ENCODE data around the gene OR8B12. TPM values are rescaled to one million over a fixed set of nuclear protein-coding genes. Genes with fewer than 3 reads are reported as not detected.

OR8B12 gene
- total RNA-seq, 3 donors from 2014 or later (not counting 1 experiment from before 2014, with no cell fraction given), result not detected

DNA sequence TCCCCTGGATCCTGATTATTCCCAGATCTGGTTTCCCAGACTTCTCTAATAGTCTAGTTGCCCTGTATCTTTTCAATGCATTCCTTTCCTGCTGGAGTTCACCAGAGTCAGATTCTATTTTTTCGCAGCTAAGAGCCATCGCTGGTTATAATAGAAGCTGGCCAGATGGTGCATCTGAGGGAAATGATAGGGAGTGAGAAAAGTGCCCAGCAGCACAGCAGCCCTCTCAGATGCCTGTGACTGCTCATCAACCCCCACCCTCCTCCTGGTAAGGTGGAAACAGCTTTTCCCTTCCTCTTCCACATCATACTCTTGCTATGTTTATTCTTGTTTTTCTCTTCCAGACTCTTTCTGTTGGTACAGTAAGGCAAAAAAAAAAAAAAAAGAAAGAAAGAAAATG lies 39.1 kb upstream of the OR8B12 start:
- TF ChIP-seq, protein P1, sequence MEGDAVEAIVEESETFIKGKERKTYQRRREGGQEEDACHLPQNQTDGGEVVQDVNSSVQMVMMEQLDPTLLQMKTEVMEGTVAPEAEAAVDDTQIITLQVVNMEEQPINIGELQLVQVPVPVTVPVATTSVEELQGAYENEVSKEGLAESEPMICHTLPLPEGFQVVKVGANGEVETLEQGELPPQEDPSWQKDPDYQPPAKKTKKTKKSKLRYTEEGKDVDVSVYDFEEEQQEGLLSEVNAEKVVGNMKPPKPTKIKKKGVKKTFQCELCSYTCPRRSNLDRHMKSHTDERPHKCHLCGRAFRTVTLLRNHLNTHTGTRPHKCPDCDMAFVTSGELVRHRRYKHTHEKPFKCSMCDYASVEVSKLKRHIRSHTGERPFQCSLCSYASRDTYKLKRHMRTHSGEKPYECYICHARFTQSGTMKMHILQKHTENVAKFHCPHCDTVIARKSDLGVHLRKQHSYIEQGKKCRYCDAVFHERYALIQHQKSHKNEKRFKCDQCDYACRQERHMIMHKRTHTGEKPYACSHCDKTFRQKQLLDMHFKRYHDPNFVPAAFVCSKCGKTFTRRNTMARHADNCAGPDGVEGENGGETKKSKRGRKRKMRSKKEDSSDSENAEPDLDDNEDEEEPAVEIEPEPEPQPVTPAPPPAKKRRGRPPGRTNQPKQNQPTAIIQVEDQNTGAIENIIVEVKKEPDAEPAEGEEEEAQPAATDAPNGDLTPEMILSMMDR (IDR thresholded peaks at IDR 0.05), result no peak
- Mint-ChIP-seq H3K27me3 (ENCODE audit: low read depth in 2 of 2) (peaks cover 10 to 14% of the 10 kb centered on the region in 2 donors), H3K36me3 (no peaks in the 10 kb centered on the region), H3K4me3 (no peak overlapping the region), H3K9me3 (no peaks in the 10 kb centered on the region), H3K27ac (no peak overlapping the region), H3K4me1 (no peaks in the 10 kb centered on the region)
- no peaks in the 10 kb centered on the region for H3K9me3 ChIP-seq (ENCODE audit: control insufficient read depth, insufficient read depth, low read length)
- whole genome bisulfite sequencing (ENCODE audit: insufficient coverage), result 65% methylated on average over 2 of the region's 2 CpGs
- H3K27me3 ChIP-seq (ENCODE audit: control insufficient read depth, insufficient read depth, low read length), result peaks cover 6% of the 10 kb centered on the region
- H3K4me1 ChIP-seq (ENCODE audit: control insufficient read depth, insufficient read depth, low read length), result no peaks in the 10 kb centered on the region
- ATAC-seq (no peak), DNase-seq (no peak)
- H3K4me3 ChIP-seq (ENCODE audit: low read length), result no peak overlapping the region
- H3K27ac ChIP-seq (ENCODE audit: low read length), result no peak overlapping the region
- intact Hi-C loops (cut with micrococcal nuclease), result no loop called here
- H3K36me3 ChIP-seq (ENCODE audit: control insufficient read depth, insufficient read depth, low read length), result no peaks in the 10 kb centered on the region

DNA sequence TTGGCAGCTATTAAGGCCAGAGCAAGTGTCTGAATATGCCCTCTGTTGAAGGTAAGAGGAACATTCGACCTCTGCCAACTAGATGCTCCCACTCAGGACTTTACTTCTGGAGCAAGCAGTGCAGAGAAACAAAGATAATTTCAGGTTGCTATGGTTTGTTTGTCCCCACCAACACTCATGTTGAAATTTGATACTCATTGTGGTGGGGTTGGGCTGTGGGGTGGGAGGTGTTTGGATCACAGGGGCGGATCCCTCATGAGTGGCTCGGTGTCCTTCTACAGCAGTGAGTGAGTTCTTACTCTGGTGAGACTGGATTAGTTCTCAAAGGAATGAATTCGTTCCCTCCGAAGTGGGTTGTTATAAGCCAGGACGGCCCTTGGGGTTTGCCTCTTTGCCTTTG lies 38.4 kb upstream of the OR8B12 start:
- 86% methylated on average over 6 of the region's 6 CpGs for WGBS (ENCODE audit: insufficient coverage)

DNA sequence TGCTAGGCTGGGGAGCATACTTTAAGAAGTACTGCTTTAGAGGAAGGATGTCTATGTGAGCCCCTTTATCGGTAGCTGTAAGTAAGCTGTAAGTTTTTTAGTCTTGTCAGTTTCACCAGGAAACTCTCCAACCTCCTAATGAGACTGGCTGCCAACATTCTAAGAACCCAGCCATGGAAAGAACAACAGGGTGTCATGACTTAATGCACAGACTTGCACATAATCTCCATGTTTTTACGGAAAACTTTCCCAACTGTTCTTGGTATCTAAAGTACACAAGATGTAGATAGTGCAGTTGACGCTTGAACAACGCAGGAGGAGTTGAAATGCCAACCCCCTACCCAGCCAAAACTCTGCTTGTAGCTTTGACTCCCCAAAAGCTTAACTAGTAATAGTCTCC lies 35.3 kb upstream of the OR8B12 start:
- no peaks in the 10 kb centered on the region for H3K27me3 ChIP-seq (ENCODE audit: control insufficient read depth, insufficient read depth, low read length)
- no peaks in the 10 kb centered on the region for H3K9me3 ChIP-seq (ENCODE audit: control insufficient read depth, insufficient read depth, low read length)
- Mint-ChIP-seq H3K4me1 (no peaks in the 10 kb centered on the region), H3K27me3 (ENCODE audit: low read depth in 2 of 2) (peaks cover 2 to 16% of the 10 kb centered on the region in 2 donors), H3K4me3 (no peak overlapping the region), H3K27ac (no peak overlapping the region), H3K36me3 (no peaks in the 10 kb centered on the region), H3K9me3 (no peaks in the 10 kb centered on the region)
- DNase-seq, result no peak
- H3K36me3 ChIP-seq (ENCODE audit: control insufficient read depth, insufficient read depth, low read length), result no peaks in the 10 kb centered on the region
- no peak for ATAC-seq
- no peak overlapping the region for H3K27ac ChIP-seq (ENCODE audit: low read length)
- TF ChIP-seq, protein P1 (IDR thresholded peaks at IDR 0.05), result no peak
- 81% methylated on average over 4 of the region's 4 CpGs for WGBS (ENCODE audit: insufficient coverage)
- H3K4me3 ChIP-seq (ENCODE audit: low read length), result no peak overlapping the region
- no peaks in the 10 kb centered on the region for H3K4me1 ChIP-seq (ENCODE audit: control insufficient read depth, insufficient read depth, low read length)
- intact Hi-C loops (cut with micrococcal nuclease), result no loop called here

More for the DNA sequence above, 38.4 kb upstream of the OR8B12 start:
- H3K27ac Mint-ChIP-seq, result no peak overlapping the region
- H3K4me1 ChIP-seq (ENCODE audit: control insufficient read depth, insufficient read depth, low read length), result no peaks in the 10 kb centered on the region
- DNase-seq (no peak), ATAC-seq (no peak)
- H3K9me3 ChIP-seq (ENCODE audit: control insufficient read depth, insufficient read depth, low read length), result no peaks in the 10 kb centered on the region
- H3K36me3 ChIP-seq (ENCODE audit: control insufficient read depth, insufficient read depth, low read length), result no peaks in the 10 kb centered on the region
- no peak overlapping the region for H3K27ac ChIP-seq (ENCODE audit: low read length)
- no peak overlapping the region for H3K4me3 Mint-ChIP-seq
- peaks cover 4% of the 10 kb centered on the region for H3K27me3 ChIP-seq (ENCODE audit: control insufficient read depth, insufficient read depth, low read length)
- intact Hi-C loops (cut with micrococcal nuclease), result no loop called here
- H3K4me1 Mint-ChIP-seq, result no peaks in the 10 kb centered on the region
- H3K4me3 ChIP-seq (ENCODE audit: low read length), result no peak overlapping the region
- H3K27me3 Mint-ChIP-seq (ENCODE audit: low read depth in 2 of 2), result peaks cover 5 to 6% of the 10 kb centered on the region in 2 donors
- TF ChIP-seq, protein P1 (IDR thresholded peaks at IDR 0.05), result no peak
- H3K36me3 Mint-ChIP-seq, result no peaks in the 10 kb centered on the region
- H3K9me3 Mint-ChIP-seq, result no peaks in the 10 kb centered on the region

DNA sequence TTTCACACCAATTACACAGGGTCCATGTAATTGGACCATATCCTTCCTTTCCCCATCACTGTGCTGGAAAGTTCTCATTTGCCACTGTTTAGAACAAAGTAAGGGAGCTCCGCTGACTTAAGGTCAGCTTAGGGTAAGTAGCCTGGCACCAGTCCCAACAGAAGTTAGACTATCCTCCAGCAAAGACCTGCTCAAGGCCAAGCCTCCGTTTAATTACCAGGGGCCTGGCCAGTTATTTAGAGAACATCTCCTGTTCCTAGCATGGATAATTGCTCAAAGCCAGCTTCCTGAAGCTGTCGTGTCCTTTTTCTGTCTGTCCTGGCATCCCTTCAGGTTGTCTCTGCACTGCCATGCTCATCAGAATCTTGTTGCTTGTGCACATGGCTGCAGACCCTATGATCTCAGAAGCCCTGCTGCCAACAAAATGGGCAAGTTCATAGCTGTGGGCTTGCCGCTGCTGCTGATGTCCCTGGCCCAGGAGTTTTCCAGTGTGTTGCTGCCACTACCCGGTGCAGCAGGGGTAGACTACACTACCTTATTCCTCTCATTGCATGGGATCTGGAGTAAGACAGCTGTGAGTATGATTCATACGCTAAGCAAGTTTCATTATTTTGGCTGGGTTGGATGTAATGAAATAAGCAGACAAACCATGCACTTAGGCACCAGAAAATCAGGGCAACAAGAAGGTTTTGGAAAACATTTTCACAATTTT lies 34.4 kb upstream of the OR8B12 start:
- Histone ChIP-seq H3K36me3 (ENCODE audit: control insufficient read depth, insufficient read depth, low read length) (no peaks in the 10 kb centered on the region), H3K4me1 (ENCODE audit: control insufficient read depth, insufficient read depth, low read length) (no peaks in the 10 kb centered on the region), H3K4me3 (ENCODE audit: low read length) (no peak overlapping the region), H3K27ac (ENCODE audit: low read length) (no peak overlapping the region), H3K27me3 (ENCODE audit: control insufficient read depth, insufficient read depth, low read length) (no peaks in the 10 kb centered on the region), H3K9me3 (ENCODE audit: control insufficient read depth, insufficient read depth, low read length) (no peaks in the 10 kb centered on the region)
- TF ChIP-seq, protein P1 (IDR thresholded peaks at IDR 0.05), result no peak
- DNase-seq (no peak), ATAC-seq (no peak)
- Mint-ChIP-seq H3K27me3 (ENCODE audit: low read depth in 2 of 2) (peaks cover 0 to 24% of the 10 kb centered on the region in 2 donors), H3K4me1 (no peaks in the 10 kb centered on the region), H3K27ac (no peak overlapping the region), H3K4me3 (no peak overlapping the region), H3K9me3 (no peaks in the 10 kb centered on the region), H3K36me3 (no peaks in the 10 kb centered on the region)
- WGBS (ENCODE audit: insufficient coverage), result 93% methylated on average over 5 of the region's 6 CpGs
- intact Hi-C loops (cut with micrococcal nuclease), result no loop called here
